HEK293T (cell line): ENCODE results near the gene SLAMF6.

Experiments
- ARNT ChIP-seq: fragments of 450-650 bp; IDR thresholded peaks from 2 replicates; pipeline ENCODE4 v1.6.1; 2017; ENCODE audit warnings: mild to moderate bottlenecking
- BHLHE40 ChIP-seq: fragments of 450-650 bp; IDR thresholded peaks from 2 replicates; pipeline ENCODE4 v1.6.1; 2016; ENCODE audit warnings: mild to moderate bottlenecking, moderate library complexity, borderline replicate concordance
- CTBP1 ChIP-seq: fragments of 450-650 bp; IDR thresholded peaks from 2 replicates; pipeline ENCODE4 v1.6.1; 2016; ENCODE audit warnings: borderline replicate concordance
- ELF4 ChIP-seq: fragments of 450-650 bp; IDR thresholded peaks from 2 replicates; pipeline ENCODE4 v1.6.1; 2017; ENCODE audit warnings: antibody characterized with exemption
- FOXK2 ChIP-seq: fragments of 450-650 bp; IDR thresholded peaks from 2 replicates; pipeline ENCODE4 v1.6.1; 2016; ENCODE audit warnings: mild to moderate bottlenecking
- FOXM1 ChIP-seq: fragments of 450-650 bp; IDR thresholded peaks from 2 replicates; pipeline ENCODE4 v1.6.1; 2017; ENCODE audit warnings: mild to moderate bottlenecking, borderline replicate concordance
- L3MBTL2 ChIP-seq: fragments of 450-650 bp; conservative IDR thresholded peaks from 2 replicates; pipeline ENCODE4 v1.6.1; 2016; ENCODE audit warnings: mild to moderate bottlenecking
- LEF1 ChIP-seq: fragments of 450-650 bp; IDR thresholded peaks from 2 replicates; pipeline ENCODE4 v1.6.1; 2017; ENCODE audit warnings: mild to moderate bottlenecking, borderline replicate concordance
- NFRKB ChIP-seq: fragments of 450-650 bp; IDR thresholded peaks from 2 replicates; pipeline ENCODE4 v1.6.1; 2016; ENCODE audit warnings: mild to moderate bottlenecking, moderate library complexity
- SP1 ChIP-seq: fragments of 450-650 bp; IDR thresholded peaks from 2 replicates; pipeline ENCODE4 v1.6.1; 2017
- SUZ12 ChIP-seq: fragments of 450-650 bp; IDR thresholded peaks from 2 replicates; pipeline ENCODE4 v1.6.1; 2016; ENCODE audit warnings: mild to moderate bottlenecking
- TARDBP ChIP-seq: fragments of 450-650 bp; IDR thresholded peaks from 2 replicates; pipeline ENCODE4 v1.6.1; 2016
- ZNF384 ChIP-seq: fragments of 450-650 bp; IDR thresholded peaks from 2 replicates; pipeline ENCODE4 v1.6.1; 2016

- TF ChIP-seq SUZ12 = no peak
- no peak for TF ChIP-seq FOXK2
- TF ChIP-seq BHLHE40 = no peak
- no peak for TF ChIP-seq TARDBP
- no peak for TF ChIP-seq FOXM1
- TF ChIP-seq ELF4 = no peak
- no peak for TF ChIP-seq SP1
- no peak for TF ChIP-seq NFRKB
- no peak for TF ChIP-seq ZNF384
- no peak for TF ChIP-seq L3MBTL2
- no peak for TF ChIP-seq ARNT
- no peak for TF ChIP-seq LEF1
- no peak for TF ChIP-seq CTBP1
Observed at GRCh38 chr1:160455153-160455517, 67.9 kb downstream of the SLAMF6 start.
